Sigmoid colon (tissue), 4 donors: Measurements from ENCODE around the gene EIF5AL1.

ENCODE experiments used
- CTCF ChIP-seq, 4 experiments: fragments of 450-650 bp in 3 of 4; fragments of 200-600 bp in 1 of 4; IDR thresholded peaks; one replicate each; pipeline ENCODE4 v1.5.1; 2016 to 2019; ENCODE audit warnings: antibody characterized with exemption in 4 of 4, mild to moderate bottlenecking in 3 of 4, moderate library complexity in 2 of 4
- EP300 ChIP-seq, 4 donors: sonication (generic); formaldehyde crosslinking; IDR thresholded peaks; one replicate each; pipeline ENCODE4 v1.6.1; 2017; ENCODE audit warnings: antibody characterized with exemption in 4 of 4
- POLR2A ChIP-seq, 2 donors: fragments of 450-650 bp; IDR thresholded peaks; one replicate each; pipeline ENCODE4 v1.6.1; 2016; ENCODE audit warnings: antibody characterized with exemption in 2 of 2, mild to moderate bottlenecking in 2 of 2, moderate library complexity in 2 of 2
- POLR2AphosphoS5 ChIP-seq, 4 donors: sonication (generic); formaldehyde crosslinking; IDR thresholded peaks; one replicate each; pipeline ENCODE4 v1.6.1; 2017; ENCODE audit warnings: antibody characterized with exemption in 4 of 4

DNA sequence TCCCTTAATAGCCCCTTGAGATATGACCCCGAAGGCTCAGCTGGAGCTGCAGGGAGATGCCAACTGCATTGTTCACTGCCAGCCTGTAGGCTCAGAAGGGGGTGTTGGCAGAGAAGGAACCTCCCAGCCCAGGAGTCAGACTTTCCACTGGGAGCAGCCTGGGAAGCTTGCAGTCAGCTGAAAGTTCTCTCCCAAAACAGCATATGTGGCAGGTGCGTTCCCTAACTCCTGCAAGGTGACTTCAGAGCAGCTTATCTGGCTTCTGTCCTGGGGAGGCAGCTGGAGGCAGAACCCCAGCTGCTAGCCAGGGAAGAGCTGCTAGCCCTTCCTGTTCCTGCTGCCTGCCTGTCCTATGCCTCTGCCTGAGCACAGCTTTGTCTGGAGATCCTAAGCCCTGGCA lies 39.8 kb downstream of the EIF5AL1 start:
- no peak for TF ChIP-seq EP300 (IDR thresholded peaks at IDR 0.05)
- no peak for TF ChIP-seq CTCF (IDR thresholded peaks at IDR 0.05)
- TF ChIP-seq POLR2AphosphoS5 (IDR thresholded peaks at IDR 0.05): no peak
- no peak for TF ChIP-seq POLR2A (IDR thresholded peaks at IDR 0.05)
